Testis (tissue), 3 donors: ENCODE results near the gene TGM2. TPM values are rescaled to one million over a fixed set of nuclear protein-coding genes. Genes with fewer than 3 reads are reported as not detected.

Experiments
- DNase-seq: peaks from one replicate; pipeline ENCODE4 v3.0.0-alpha.2; 2019
- H3K27ac ChIP-seq, 2 donors: fragments of 200-600 bp; sonication (generic); one replicate each; pipeline ENCODE4 v1.5.1; 2019
- H3K27me3 ChIP-seq: fragments of 200-600 bp; sonication (generic); one replicate; pipeline ENCODE4 v1.5.1; 2019
- H3K36me3 ChIP-seq: fragments of 200-600 bp; sonication (generic); one replicate; pipeline ENCODE4 v1.5.1; 2017; ENCODE audit warnings: low read depth; ENCODE audit errors: missing control alignments
- H3K4me1 ChIP-seq: fragments of 200-600 bp; sonication (generic); one replicate; pipeline ENCODE4 v1.5.1; 2019
- H3K4me3 ChIP-seq, 2 donors: fragments of 200-600 bp; sonication (generic); one replicate each; pipeline ENCODE4 v1.5.1; 2017 to 2019
- H3K9me3 ChIP-seq: fragments of 200-600 bp; sonication (generic); one replicate; pipeline ENCODE4 v1.5.1; 2017
- CTCF ChIP-seq, 3 experiments: fragments of 450-650 bp in 2 of 3; fragments of 200-600 bp in 1 of 3; sonication (generic) in 1 of 3; IDR thresholded peaks; one replicate each; pipeline ENCODE4 v1.5.1; 2016 to 2019; ENCODE audit warnings: antibody characterized with exemption in 3 of 3, mild to moderate bottlenecking in 2 of 3, moderate library complexity in 1 of 3
- POLR2A ChIP-seq: fragments of 450-650 bp; IDR thresholded peaks from one replicate; pipeline ENCODE4 v1.6.1; 2017; ENCODE audit warnings: antibody characterized with exemption, mild to moderate bottlenecking, moderate library complexity
- WGBS, 2 donors: methylation state at CpG; one replicate each; pipeline ENCODE4 v1.1.5; 2018; 5-methylcytosine and 5-hydroxymethylcytosine counted together
- intact Hi-C: fragments of 100-400 bp; cut with DNase I; formaldehyde crosslinking; loops from one replicate; pipeline ENCODE4 v1.15.1; 2023; ENCODE audit warnings: low total_unique reads
- polyA plus RNA-seq: library from polyadenylated mRNA; stranded (reverse); fragments of 350-450 nt; fragmentation: Illumina TruSeq; extraction: RNeasy Lipid Tissue Mini Kit (QIAGEN cat#74804); gene quantifications from one replicate; pipeline ENCODE4 v1.2.3, GENCODE V29; 2014; ENCODE audit warnings: low read depth, low replicate concordance; ENCODE audit not compliant: insufficient read depth
- total RNA-seq, 2 donors: library from RNA; depleted of rRNA; stranded (reverse); fragments of >200 nt; gene quantifications; one replicate each; pipeline ENCODE4 v1.2.3, GENCODE V29; 2016

The TGM2 gene
- total and polyA plus RNA-seq, 3 donors from 2014 or later: 3.2 to 49.0 (median 8.5) TPM

GRCh38 chr20:38181207-38181801 is 16.2 kb upstream of the TGM2 start:
- TF ChIP-seq CTCF (IDR thresholded peaks at IDR 0.05) (no peak), POLR2A (no peak)
- no peaks in the 10 kb centered on the region for H3K9me3 ChIP-seq
- H3K36me3 ChIP-seq: no peaks in the 10 kb centered on the region
- H3K27me3 ChIP-seq: no peaks in the 10 kb centered on the region
- H3K4me3 ChIP-seq: no peak overlapping the region
- no peak overlapping the region for H3K27ac ChIP-seq
- intact Hi-C loops: no loop called here
- DNase-seq: no peak
- WGBS, 2 donors: 76 to 88% methylated on average over 5 to 7 of the region's 7 CpGs
- no peaks in the 10 kb centered on the region for H3K4me1 ChIP-seq

GRCh38 chr20:38180781-38181180 is 15.7 kb upstream of the TGM2 start:
- no peak for TF ChIP-seq CTCF (IDR thresholded peaks at IDR 0.05)
- TF ChIP-seq POLR2A: no peak
- intact Hi-C loops: no loop called here
- Histone ChIP-seq H3K27me3 (no peaks in the 10 kb centered on the region), H3K4me3 (no peak overlapping the region), H3K36me3 (no peaks in the 10 kb centered on the region), H3K9me3 (no peaks in the 10 kb centered on the region), H3K27ac (no peak overlapping the region), H3K4me1 (no peaks in the 10 kb centered on the region)
- DNase-seq: no peak
- WGBS, 2 donors: 56 to 83% methylated on average over 4 to 5 of the region's 5 CpGs

- no peak for DNase-seq
- Histone ChIP-seq H3K9me3 (no peaks in the 10 kb centered on the region), H3K4me3 (no peak overlapping the region), H3K27me3 (no peaks in the 10 kb centered on the region), H3K36me3 (no peaks in the 10 kb centered on the region), H3K4me1 (no peaks in the 10 kb centered on the region), H3K27ac (no peak overlapping the region)
- intact Hi-C loops: no loop called here
- 71 to 82% methylated on average over 6 of the region's 6 CpGs for WGBS, 2 donors
- TF ChIP-seq CTCF (IDR thresholded peaks at IDR 0.05): no peak
- TF ChIP-seq POLR2A: no peak
Measured at GRCh38 chr20:38179846-38180245, 14.8 kb upstream of the TGM2 start.

GRCh38 chr20:38178581-38178980 is 13.5 kb upstream of the TGM2 start:
- Histone ChIP-seq H3K27ac (no peak overlapping the region), H3K36me3 (no peaks in the 10 kb centered on the region), H3K4me1 (no peaks in the 10 kb centered on the region), H3K4me3 (no peak overlapping the region), H3K27me3 (no peaks in the 10 kb centered on the region), H3K9me3 (no peaks in the 10 kb centered on the region)
- 93 to 95% methylated on average over 4 of the region's 4 CpGs for WGBS, 2 donors
- intact Hi-C loops: no loop called here
- no peak for DNase-seq
- TF ChIP-seq POLR2A (no peak), CTCF (IDR thresholded peaks at IDR 0.05) (no peak)

- no peaks in the 10 kb centered on the region for H3K36me3 ChIP-seq
- TF ChIP-seq POLR2A (no peak), CTCF (IDR thresholded peaks at IDR 0.05) (no peak)
- H3K4me1 ChIP-seq: peaks cover 4% of the 10 kb centered on the region
- WGBS, 2 donors: 82 to 85% methylated on average over 8 of the region's 8 CpGs
- H3K27ac ChIP-seq: no peak overlapping the region
- no peaks in the 10 kb centered on the region for H3K27me3 ChIP-seq
- DNase-seq: no peak
- intact Hi-C loops: no loop called here
- H3K9me3 ChIP-seq: no peaks in the 10 kb centered on the region
- H3K4me3 ChIP-seq: no peak overlapping the region
Measured at GRCh38 chr20:38178065-38178491, 13.0 kb upstream of the TGM2 start.
